LoVo (cell line): ENCODE measurements around the gene IFT122.

Experiments used
- DNase-seq: peaks from one replicate; pipeline ENCODE4 v3.0.0-alpha.2; 2016; ENCODE audit warnings: low spot score

Gene IFT122

DNA sequence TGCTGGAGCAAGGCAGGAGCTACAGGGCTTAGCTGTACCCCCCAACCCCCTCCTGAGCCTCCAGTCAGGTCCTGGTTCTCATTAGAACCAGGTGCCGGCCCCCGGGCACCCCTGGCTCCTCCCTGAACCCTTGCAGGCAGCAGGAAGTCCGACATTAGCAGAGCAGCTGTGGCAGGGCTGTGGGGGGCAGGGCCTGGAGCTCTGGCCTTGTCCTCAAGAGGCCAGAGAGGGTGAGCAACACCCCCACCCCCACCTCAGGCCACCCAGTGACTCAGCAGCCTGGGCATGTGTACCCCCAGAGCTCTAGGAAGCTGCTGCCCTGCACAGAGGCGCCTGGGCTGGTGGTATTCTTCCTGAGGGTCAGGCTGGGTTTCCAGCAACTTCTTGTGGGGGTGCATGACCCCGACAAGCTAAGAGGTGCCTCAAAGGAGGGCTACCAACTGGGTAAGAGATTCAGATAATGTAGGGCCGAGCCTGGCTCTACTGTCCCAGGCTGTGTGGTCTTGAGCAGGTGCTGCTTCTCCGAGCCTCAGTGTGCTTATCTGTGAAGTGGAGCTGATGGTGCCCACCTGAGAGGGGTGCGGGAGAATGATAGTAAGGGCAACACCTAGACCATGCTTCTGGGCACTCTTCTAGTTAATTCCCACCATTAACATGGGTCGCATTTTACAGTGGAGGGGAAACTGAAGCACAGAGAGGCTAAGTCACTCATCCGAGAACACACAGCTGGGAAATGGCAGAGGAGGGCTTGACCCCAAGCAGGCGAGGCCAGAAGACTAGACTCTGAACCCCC lies 118.9 kb downstream of the IFT122 start:
- no peak for DNase-seq

DNA sequence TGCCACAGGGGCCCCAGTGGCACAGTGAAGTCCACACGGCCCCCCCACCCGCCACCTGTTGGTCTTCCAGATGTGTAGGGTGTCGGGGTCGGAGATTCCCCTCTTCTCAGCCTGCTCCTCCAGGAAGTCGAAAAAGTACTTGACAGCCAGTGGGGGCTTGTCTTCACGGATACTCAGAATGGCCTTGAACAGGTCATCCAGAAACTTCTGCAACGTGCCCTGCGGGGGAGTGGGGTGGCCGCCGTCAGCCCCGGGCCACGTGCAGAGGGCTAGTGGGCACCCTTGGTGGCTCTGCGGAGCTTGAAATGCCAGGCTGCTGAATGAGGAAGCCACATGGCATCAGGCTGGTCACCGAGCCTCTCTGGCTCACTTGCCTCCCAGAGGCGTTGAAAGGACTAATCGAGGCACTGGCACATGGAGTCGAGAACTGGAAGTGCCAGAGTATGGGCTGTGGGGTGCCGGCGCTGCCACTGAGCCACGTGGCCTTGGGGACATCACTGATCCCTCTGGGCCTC lies 119.6 kb downstream of the IFT122 start:
- DNase-seq: no peak

DNA sequence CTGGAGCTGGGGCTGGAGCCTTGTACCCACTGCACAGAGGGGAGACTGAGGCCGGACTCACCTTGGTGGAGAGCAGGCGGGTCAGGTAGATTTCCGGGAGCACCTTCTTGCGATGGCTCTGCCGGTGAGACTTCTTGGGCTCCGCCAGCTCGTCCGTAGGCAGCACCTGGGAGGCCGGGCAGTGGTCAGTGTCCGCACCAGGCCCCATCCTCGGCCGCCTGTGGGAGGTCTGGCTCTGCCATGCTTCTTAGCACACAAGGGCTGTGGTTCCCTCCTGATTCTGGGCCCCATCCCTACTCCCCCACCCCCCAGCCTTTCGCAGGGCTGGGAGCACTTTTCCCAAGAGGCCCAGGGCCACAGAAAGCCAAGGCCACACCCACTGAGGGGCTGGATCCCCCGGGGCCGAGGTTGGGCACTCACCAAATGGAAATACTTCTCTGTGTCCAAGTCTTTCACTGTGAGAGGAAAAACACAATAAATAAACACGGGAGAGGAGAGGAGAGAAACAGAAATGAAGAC lies 120.3 kb downstream of the IFT122 start:
- no peak for DNase-seq

DNA sequence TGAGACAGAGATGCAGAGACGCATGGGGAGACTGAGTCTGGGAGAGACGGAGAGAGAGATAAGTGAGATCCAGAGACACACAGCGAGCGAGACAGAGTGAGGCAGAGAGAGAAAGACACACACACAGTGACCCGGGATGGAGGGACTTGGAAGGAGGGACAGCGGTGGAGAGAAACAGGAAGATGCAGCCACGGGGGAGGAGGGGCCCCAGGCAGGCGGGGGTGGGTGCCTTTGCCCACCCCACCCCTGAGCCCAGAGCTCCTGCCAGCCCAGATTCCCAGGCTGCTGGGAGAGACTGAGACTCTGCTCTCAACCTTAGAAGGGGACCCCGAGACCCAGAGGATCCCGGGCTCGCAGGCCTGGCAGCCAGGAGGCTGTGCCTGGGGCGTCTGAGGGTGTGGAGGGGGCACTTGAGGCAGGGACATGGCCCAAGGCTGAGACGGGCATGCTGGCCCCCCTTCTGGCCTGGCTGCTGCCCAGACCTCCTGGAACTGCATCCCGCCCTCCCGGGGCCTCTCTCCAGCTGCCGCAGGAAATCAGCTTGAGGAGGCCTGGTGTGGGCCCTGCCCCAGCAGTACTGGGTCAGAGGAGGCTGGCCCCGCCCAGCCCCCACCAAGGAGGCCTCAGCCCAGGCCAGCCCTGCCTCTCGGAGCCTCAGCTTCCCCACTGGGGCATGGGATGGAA lies 121.0 kb downstream of the IFT122 start:
- DNase-seq: no peak

DNA sequence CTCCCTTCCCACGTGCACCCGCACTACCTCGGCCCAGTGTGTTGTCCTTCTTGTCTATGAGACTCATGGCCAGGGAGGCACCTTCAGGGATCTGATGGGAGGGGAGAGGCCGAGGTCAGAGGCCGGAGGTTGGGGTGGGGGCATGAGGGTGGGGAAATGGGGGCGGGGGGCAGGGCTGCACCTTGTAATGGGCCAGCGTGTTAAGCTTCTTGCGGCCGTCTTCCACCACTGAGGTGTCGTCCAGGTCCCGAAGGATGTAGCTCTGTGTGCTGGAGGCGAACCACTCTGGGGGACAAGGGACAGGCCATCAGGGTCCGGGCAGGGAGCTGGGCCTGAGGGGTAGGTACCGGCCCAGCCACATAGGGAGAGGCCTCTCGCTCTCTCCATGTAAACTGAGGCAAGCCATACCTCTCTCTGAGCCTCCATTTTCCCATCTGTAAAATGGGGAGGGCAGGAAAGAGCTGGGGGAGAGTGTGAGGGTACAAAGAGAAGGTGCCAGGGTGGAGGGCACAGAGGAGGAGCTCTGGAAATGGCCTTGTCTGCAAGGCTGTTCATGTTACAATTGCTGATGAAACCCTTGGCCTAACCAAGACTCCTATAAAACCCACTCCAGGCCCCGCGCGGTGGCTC lies 121.7 kb downstream of the IFT122 start:
- no peak for DNase-seq

DNA sequence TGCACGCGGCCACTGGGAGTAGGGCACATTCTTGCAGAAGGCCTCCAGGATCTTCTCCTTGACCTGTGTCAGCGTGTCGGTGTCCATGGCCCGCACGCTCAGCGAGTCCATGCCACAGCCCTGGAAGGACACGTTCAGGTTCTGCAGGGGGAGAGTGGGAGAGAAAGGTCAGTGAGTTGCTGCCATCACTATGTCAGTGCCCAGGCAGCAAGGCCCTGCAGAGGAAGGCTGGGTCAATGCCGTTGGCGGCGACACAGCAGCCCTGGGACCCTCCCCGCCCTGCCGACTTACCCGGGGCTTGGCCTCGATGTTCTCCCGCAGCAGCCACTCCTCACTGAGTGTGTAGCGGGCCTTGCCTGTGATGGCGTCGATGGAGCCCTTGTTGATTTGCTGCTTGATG lies 122.8 kb downstream of the IFT122 start:
- DNase-seq: no peak

DNA sequence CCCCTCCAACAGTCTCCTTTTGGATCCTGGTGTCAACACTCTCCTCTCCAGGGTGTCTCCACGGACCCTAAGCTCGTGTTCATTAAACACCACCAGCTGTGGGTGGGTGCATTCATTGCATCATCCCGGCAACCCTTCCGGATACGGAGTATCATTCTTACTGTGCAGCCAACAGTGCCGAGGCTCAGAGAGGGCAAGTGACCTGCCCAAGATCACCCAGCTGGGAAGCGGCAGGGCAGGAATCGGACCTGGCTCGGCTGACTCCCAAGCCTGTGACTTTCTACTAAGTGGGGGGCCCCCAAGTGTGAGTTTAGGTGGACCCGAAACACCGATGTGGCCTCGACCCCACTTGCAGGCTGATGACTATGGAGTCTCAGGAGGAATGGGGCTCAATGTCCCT lies 123.3 kb downstream of the IFT122 start:
- DNase-seq: no peak

DNA sequence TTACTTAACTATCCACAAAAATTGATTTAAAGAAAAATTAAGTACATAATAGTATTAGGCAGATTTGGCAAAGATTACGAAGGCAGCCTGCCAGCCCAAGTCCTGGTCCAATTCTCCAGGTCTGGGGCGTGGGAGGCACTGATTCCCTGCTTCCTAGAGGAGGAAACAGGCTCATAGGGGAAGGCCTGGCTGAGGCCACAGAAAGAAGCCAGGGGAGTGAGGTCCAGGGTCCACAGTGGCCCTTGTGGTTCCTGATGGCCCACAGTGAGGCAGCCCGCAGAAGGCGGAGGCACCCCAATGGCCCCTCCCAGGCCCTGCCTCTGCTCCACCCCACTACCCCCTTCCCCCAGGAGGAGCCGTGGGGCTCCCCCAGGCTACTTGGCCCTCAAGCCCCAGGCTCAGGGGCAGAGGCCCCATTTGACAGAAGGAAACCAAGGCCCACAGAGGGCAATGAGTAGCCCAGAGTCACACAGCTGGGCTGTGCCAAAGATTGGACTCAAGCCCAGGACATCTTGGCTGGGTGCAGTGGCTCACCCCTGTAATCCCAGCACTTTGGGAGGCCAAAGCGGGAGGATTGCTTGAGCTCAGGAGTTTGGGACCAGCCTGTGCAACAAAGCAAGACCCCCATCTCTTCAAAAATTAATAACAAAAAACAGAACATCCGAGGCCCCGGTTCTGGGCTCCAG lies 124.0 kb downstream of the IFT122 start:
- DNase-seq: no peak

DNA sequence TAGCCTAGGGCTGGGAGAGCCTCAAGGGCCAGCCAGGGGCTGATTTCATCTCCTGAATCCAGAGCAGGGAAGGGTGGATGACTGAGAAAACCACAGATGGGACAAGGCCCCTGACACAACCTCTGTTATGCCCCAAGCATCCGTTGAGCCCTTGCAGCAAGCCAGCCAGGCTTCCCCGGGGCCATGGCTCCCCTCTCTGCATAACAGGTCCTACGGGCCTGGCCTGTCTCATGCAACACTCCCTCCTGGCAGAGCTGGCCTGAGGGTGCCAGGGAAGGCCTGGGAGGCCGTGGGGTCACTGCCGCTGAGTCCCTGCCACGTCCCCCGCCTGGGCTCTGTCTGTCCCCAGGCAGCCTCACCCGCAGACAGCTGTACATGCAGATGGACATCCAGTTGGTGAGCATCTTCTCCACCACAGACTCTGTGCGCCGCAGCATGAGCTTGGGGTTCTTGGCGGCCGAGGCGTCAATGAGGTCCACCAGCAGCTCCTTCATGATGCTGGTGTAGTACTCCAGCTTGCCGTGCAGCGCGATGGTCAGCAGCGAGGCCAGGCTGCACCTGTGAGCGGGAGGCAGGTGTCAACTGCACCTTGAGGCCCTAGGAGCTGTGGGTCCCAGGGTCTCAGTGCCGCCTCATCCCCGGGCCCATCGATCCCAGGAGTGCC lies 125.1 kb downstream of the IFT122 start:
- DNase-seq: no peak

DNA sequence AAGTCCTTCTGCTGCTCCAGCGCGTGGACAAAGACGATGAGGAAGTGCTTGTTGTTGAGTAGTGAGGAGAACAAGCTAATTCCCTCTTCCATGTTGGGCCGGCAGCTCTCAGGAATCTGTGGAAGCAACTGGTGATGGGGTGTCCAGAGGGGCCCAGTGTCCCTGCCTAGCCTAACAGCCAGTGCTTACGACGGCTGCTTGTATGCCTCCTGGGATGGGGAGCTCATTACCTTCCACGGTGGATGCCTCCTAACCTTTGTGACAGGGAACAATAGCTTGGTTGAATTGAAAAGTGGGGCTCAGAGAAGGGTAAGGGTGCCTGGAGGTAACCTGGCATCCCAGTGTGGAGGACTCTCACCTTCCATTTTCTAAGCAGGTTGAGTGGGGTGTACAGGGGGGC lies 125.9 kb downstream of the IFT122 start:
- no peak for DNase-seq

DNA sequence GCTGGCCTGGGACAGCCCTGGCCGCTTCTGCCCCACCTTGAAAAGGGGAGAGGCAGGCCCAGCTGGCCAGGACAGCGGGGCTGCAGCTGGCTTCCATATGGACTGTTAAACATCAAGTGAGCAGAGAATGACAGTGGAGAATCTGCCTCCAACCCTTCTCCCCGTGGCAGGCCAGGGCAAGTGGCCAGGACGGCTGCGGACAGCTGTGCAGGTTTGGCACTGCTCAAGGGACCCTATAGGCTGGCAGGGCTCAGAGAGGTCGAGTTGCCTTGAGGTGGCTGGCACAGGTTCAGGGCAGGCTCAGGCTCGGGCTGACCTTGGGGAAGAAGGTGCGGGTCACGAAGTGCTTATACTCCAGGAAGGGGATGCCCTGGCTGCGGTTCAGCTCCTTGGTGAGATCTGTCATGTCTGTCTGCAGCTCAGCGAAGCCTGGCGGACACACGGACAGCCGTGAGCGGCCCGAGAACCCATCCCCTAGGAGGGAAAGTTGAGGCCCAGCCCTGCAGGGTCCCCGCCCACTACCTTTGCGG lies 127.2 kb downstream of the IFT122 start:
- no peak for DNase-seq

DNA sequence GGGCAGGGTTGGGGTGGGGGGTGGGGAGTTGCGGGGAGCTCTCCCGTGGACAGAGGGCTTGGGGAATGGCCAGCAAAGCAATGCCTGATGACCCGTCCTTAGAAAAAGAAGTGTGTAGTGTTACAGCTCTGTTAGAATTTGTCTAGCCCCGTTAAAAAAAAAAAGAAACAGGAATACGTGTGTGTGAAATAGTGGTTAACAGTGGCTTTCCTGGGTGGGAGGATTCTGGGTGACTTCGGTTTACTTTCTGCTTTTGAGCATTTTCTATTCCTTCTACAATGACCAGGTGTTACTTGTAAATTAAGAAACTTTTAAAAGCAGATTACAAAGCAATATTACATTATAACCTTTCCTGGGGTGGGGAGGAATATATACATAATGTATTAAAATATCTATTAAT lies 127.9 kb downstream of the IFT122 start:
- DNase-seq: no peak

DNA sequence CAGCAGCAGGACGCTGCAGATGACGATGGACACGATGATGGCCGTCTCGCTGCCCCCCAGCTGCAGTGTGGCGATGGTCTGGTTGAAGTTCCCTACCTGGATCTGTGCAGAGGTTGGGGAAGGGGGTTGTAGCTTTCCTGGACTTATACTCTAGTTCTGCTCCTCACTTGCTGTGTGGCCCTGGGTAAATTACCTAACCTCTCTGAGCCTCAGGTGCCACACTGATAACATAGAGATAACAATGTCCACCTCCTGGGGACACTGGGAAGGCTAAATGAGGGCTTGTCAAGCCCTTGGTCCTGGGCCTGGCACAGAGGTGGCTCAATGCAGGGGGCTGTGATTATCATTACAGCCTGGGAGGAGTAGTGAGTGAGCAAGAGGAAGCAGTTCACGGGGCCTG lies 129.8 kb downstream of the IFT122 start:
- no peak for DNase-seq
